ENCODE measurements around the gene MED26. TPM values are rescaled to one million over a fixed set of nuclear protein-coding genes. Genes with fewer than 3 reads are reported as not detected.
A peak's percentile ranks its signal among the peaks of the same experiment; 100 is the strongest.

Gene MED26
- total RNA-seq, 6 donors from 2014 or later = 12.6 to 26.5 (median 13.8) TPM

- 93 to 95% methylated on average over 9 of the region's 9 CpGs for WGBS, 2 donors
- Histone ChIP-seq H3K4me1 (peaks cover 35 to 73% (median 36%) of the 10 kb centered on the region in 4 donors), H3K27me3 (no peaks in the 10 kb centered on the region), H3K36me3 (no peaks in the 10 kb centered on the region), H3K4me3 (no peak overlapping the region), H3K27ac (no peak overlapping the region), H3K9me3 (no peaks in the 10 kb centered on the region)
- ATAC-seq (ENCODE audit: low FRiP score in 2 of 2) (no peak), DNase-seq (no peak)
- no peak for TF ChIP-seq POLR2AphosphoS5 (IDR thresholded peaks at IDR 0.05)
Observed at GRCh38 chr19:16596399-16596798, 31.6 kb downstream of the MED26 start.

GRCh38 chr19:16595097-16595496 is 32.9 kb downstream of the MED26 start:
- DNase-seq = no peak
- WGBS, 2 donors = 79 to 92% methylated on average over 6 to 8 of the region's 8 CpGs
- Histone ChIP-seq H3K4me3 (no peak overlapping the region), H3K36me3 (no peaks in the 10 kb centered on the region), H3K4me1 (peaks cover 35 to 70% (median 39%) of the 10 kb centered on the region in 4 donors), H3K9me3 (no peaks in the 10 kb centered on the region), H3K27me3 (no peaks in the 10 kb centered on the region), H3K27ac (peak overlapping the region in 2 of 4 donors; percentile 5 to 12)
- TF ChIP-seq POLR2A (IDR thresholded peaks at IDR 0.05) (no peak), CTCF (IDR thresholded peaks at IDR 0.05) (no peak), POLR2AphosphoS5 (IDR thresholded peaks at IDR 0.05) (no peak), EP300 (IDR thresholded peaks at IDR 0.05) (no peak)
- ATAC-seq (ENCODE audit: low FRiP score in 2 of 2) = peak in 1 of 2 donors; percentile 10

- ATAC-seq (ENCODE audit: low FRiP score in 2 of 2) (peak in 1 of 2 donors; percentile 15), DNase-seq (no peak)
- Histone ChIP-seq H3K27me3 (no peaks in the 10 kb centered on the region), H3K36me3 (no peaks in the 10 kb centered on the region), H3K4me1 (peaks cover 35 to 70% (median 43%) of the 10 kb centered on the region in 4 donors), H3K27ac (peak overlapping the region in 2 of 4 donors; percentile 5 to 12), H3K9me3 (no peaks in the 10 kb centered on the region), H3K4me3 (no peak overlapping the region)
- WGBS, 2 donors = 44 to 67% methylated on average over 3 to 5 of the region's 5 CpGs
- TF ChIP-seq POLR2AphosphoS5 (IDR thresholded peaks at IDR 0.05) (no peak), EP300 (IDR thresholded peaks at IDR 0.05) (no peak), CTCF (IDR thresholded peaks at IDR 0.05) (no peak), POLR2A (IDR thresholded peaks at IDR 0.05) (no peak)
Observed at GRCh38 chr19:16594681-16595091, 33.3 kb downstream of the MED26 start.

GRCh38 chr19:16594131-16594586 is 33.8 kb downstream of the MED26 start:
- Histone ChIP-seq H3K27ac (peak overlapping the region in 2 of 4 donors; percentile 12 to 41), H3K36me3 (no peaks in the 10 kb centered on the region), H3K27me3 (no peaks in the 10 kb centered on the region), H3K4me1 (peaks cover 34 to 72% (median 47%) of the 10 kb centered on the region in 4 donors), H3K9me3 (no peaks in the 10 kb centered on the region), H3K4me3 (no peak overlapping the region)
- TF ChIP-seq POLR2AphosphoS5 (IDR thresholded peaks at IDR 0.05) (no peak), EP300 (IDR thresholded peaks at IDR 0.05) (no peak), POLR2A (IDR thresholded peaks at IDR 0.05) (no peak), CTCF (IDR thresholded peaks at IDR 0.05) (no peak)
- 50 to 61% methylated on average over 3 to 10 of the region's 10 CpGs for WGBS, 2 donors
- peak in 1 of 2 donors; percentile 31 for ATAC-seq (ENCODE audit: low FRiP score in 2 of 2)
- DNase-seq = peak; percentile 47 to 77

GRCh38 chr19:16593181-16593580 is 34.8 kb downstream of the MED26 start:
- Histone ChIP-seq H3K9me3 (no peaks in the 10 kb centered on the region), H3K4me1 (peaks cover 43 to 75% (median 53%) of the 10 kb centered on the region in 4 donors), H3K27ac (peak overlapping the region in 1 of 4 donors; percentile 17), H3K4me3 (no peak overlapping the region), H3K27me3 (no peaks in the 10 kb centered on the region), H3K36me3 (no peaks in the 10 kb centered on the region)
- TF ChIP-seq CTCF (IDR thresholded peaks at IDR 0.05) = no peak
- TF ChIP-seq EP300 (IDR thresholded peaks at IDR 0.05) = no peak
- no peak for TF ChIP-seq POLR2AphosphoS5 (IDR thresholded peaks at IDR 0.05)
- no peak for TF ChIP-seq POLR2A (IDR thresholded peaks at IDR 0.05)
- 100% methylated on average over 4 of the region's 4 CpGs for WGBS, 2 donors
- ATAC-seq (ENCODE audit: low FRiP score in 2 of 2) = no peak
- no peak for DNase-seq
